PC-3 (cell line): ENCODE data around the gene ARHGAP26. TPM values are rescaled to one million over a fixed set of nuclear protein-coding genes. Genes with fewer than 3 reads are reported as not detected.

Source experiments
- ATAC-seq: fragments of 200-7000 bp; cut with Tn5 transposase; 2 replicates; pipeline ENCODE4 v1.9.1; 2020; ENCODE audit warnings: mild to moderate bottlenecking, moderate library complexity
- BruUV-seq: library from RNA; stranded (reverse); fragments of 400-500 nt; replicated peaks from 2 replicates; lab custom pipeline; 2021; lab: Mats Ljungman, UMichigan
- CTCF ChIA-PET: fragments of 300-600 bp; sonication (Branson Sonifier 250); formaldehyde crosslinking; loops from one replicate; lab custom pipeline; 2022; ENCODE audit warnings: antibody characterized with exemption; lab: Charles Lee
- POLR2A ChIA-PET: fragments of 300-600 bp; sonication (Branson Sonifier 250); formaldehyde crosslinking; loops from one replicate; lab custom pipeline; 2022; ENCODE audit warnings: antibody characterized with exemption; ENCODE audit not compliant: unreplicated experiment; lab: Charles Lee
- DNase-seq: peaks from one replicate; pipeline ENCODE4 v3.0.0-alpha.2; 2015
- H2AFZ ChIP-seq: fragments of 300-600 bp; sonication (generic); 2 replicates; pipeline ENCODE4 v1.6.0; 2016; ENCODE audit warnings: antibody characterized with exemption, low read length
- H3F3A ChIP-seq: fragments of 300-600 bp; sonication (generic); one replicate; pipeline ENCODE4 v1.6.0; 2017; ENCODE audit warnings: antibody characterized with exemption, low read length, control low read depth, mild to moderate bottlenecking; ENCODE audit not compliant: unreplicated experiment
- H3K27ac ChIP-seq: fragments of 300-600 bp; sonication (generic); 2 replicates; pipeline ENCODE4 v1.5.1; 2016; ENCODE audit warnings: mild to moderate bottlenecking, low read length
- H3K27me3 ChIP-seq: fragments of 300-600 bp; sonication (generic); 2 replicates; pipeline ENCODE4 v1.6.1; 2016; ENCODE audit warnings: low read length, mixed read lengths
- H3K36me3 ChIP-seq: fragments of 300-600 bp; sonication (generic); 2 replicates; pipeline ENCODE4 v1.6.1; 2016; ENCODE audit warnings: low read depth, mixed run types, low read length, mixed read lengths
- H3K4me1 ChIP-seq: fragments of 300-600 bp; sonication (generic); 2 replicates; pipeline ENCODE4 v1.5.1; 2016; ENCODE audit warnings: low read length; ENCODE audit not compliant: insufficient read depth
- H3K4me2 ChIP-seq: fragments of 300-600 bp; sonication (generic); 2 replicates; pipeline ENCODE4 v1.6.0; 2016; ENCODE audit warnings: low read length
- H3K4me3 ChIP-seq: fragments of 300-600 bp; sonication (generic); 2 replicates; pipeline ENCODE4 v1.5.1; 2016; ENCODE audit warnings: mild to moderate bottlenecking, low read length, mixed read lengths
- H3K79me2 ChIP-seq: fragments of 300-600 bp; sonication (generic); 2 replicates; pipeline ENCODE4 v1.6.1; 2017; ENCODE audit warnings: low read length, mixed read lengths
- H3K9ac ChIP-seq: fragments of 300-600 bp; sonication (generic); 2 replicates; pipeline ENCODE4 v1.6.0; 2016; ENCODE audit warnings: mild to moderate bottlenecking, low read length
- H3K9me2 ChIP-seq: fragments of 300-600 bp; sonication (generic); replicated peaks from 2 replicates; pipeline ENCODE4 v1.6.1; 2016; ENCODE audit warnings: mixed run types, low read length, mixed read lengths
- H3K9me3 ChIP-seq: fragments of 300-600 bp; sonication (generic); 2 replicates; pipeline ENCODE4 v1.6.1; 2016; ENCODE audit warnings: low read length, mixed read lengths
- H4K20me1 ChIP-seq: fragments of 300-600 bp; sonication (generic); 2 replicates; pipeline ENCODE4 v1.6.1; 2016; ENCODE audit warnings: low read length, mixed read lengths
- CTCF ChIP-seq: fragments of 300-600 bp; sonication (generic); conservative IDR thresholded peaks from 2 replicates; pipeline ENCODE4 v1.5.1; 2017; ENCODE audit warnings: antibody characterized with exemption, low read depth, mild to moderate bottlenecking, low read length
- EZH2 ChIP-seq: fragments of 300-600 bp; sonication (generic); IDR thresholded peaks from one replicate; pipeline ENCODE4 v1.6.1; 2017; ENCODE audit warnings: antibody characterized with exemption, mild to moderate bottlenecking, low read length; ENCODE audit not compliant: unreplicated experiment
- EZH2phosphoT487 ChIP-seq: fragments of 300-600 bp; sonication (generic); IDR thresholded peaks from 2 replicates; pipeline ENCODE4 v1.6.1; 2018; ENCODE audit warnings: mild to moderate bottlenecking, antibody characterized with exemption, low read length, borderline replicate concordance
- intact Hi-C: fragments of 100-400 bp; cut with micrococcal nuclease; formaldehyde crosslinking; loops from 2 replicates; pipeline ENCODE4 v1.9.0; 2023
- total RNA-seq: library from RNA; depleted of rRNA; stranded (reverse); fragments of >200 nt; gene quantifications from 2 replicates; pipeline ENCODE4 v1.2.3, GENCODE V29; 2014

Gene ARHGAP26
- total RNA-seq, 1 experiment from 2014 or later = 11.7 TPM

GRCh38 chr5:143135832-143136551, 365.8 kb downstream of the ARHGAP26 start:
- ATAC-seq (no peak), DNase-seq (no peak)
- no peaks in the 10 kb centered on the region for H3K79me2 ChIP-seq
- no peak overlapping the region for H3K4me3 ChIP-seq
- intact Hi-C loops = no loop called here
- CTCF ChIA-PET = no interaction called here
- no peaks in the 10 kb centered on the region for H4K20me1 ChIP-seq
- H3K27ac ChIP-seq = no peak overlapping the region
- BruUV-seq = no TSS peak
- H3K36me3 ChIP-seq = no peaks in the 10 kb centered on the region
- no peaks in the 10 kb centered on the region for H3K4me1 ChIP-seq
- H3K4me2 ChIP-seq = no peak overlapping the region
- POLR2A ChIA-PET = no interaction called here
- TF ChIP-seq CTCF = no peak
- TF ChIP-seq EZH2phosphoT487 = no peak
- no peak for TF ChIP-seq EZH2
- no peaks in the 10 kb centered on the region for H3K9me2 ChIP-seq
- H3K9ac ChIP-seq = no peak overlapping the region
- H3K27me3 ChIP-seq = no peaks in the 10 kb centered on the region
- H3K9me3 ChIP-seq = no peaks in the 10 kb centered on the region
- H3F3A ChIP-seq = no peaks in the 10 kb centered on the region
- no peak overlapping the region for H2AFZ ChIP-seq

DNA sequence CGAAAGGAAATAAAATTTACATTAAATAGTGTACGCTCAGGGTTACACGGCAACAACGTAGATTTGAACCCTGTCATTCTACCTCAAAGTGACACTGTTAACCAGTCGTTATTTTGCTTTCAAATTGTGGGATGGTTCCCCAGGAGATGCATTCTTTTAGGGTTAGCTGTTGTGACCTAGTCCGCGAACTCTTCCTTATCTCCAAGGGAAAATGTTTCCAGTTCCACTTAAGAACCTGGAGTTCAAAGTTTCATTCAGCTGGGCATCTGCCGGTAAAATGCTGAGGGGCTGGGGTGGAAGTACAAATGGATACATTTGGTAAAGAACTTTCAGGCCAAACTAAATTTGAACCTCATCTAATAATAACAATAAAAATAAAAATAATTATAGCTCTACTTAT, 368.7 kb downstream of the ARHGAP26 start:
- CTCF ChIA-PET = interaction anchor here (0.5 kb wide), 1 partner anchor 21 kb away, joined by 4 read pairs; no protein-coding TSS in a partner anchor

More for the DNA sequence above, 368.7 kb downstream of the ARHGAP26 start:
- H3K36me3 ChIP-seq = no peaks in the 10 kb centered on the region
- no peaks in the 10 kb centered on the region for H3K79me2 ChIP-seq
- H3K4me2 ChIP-seq = no peak overlapping the region
- no TSS peak for BruUV-seq
- H3K9me3 ChIP-seq = no peaks in the 10 kb centered on the region
- intact Hi-C loops = no loop called here
- no peaks in the 10 kb centered on the region for H3F3A ChIP-seq
- no peaks in the 10 kb centered on the region for H3K9me2 ChIP-seq
- POLR2A ChIA-PET = no interaction called here
- no peak for ATAC-seq
- H3K4me1 ChIP-seq = no peaks in the 10 kb centered on the region
- DNase-seq = no peak
- TF ChIP-seq EZH2 = no peak
- TF ChIP-seq EZH2phosphoT487 = no peak
- TF ChIP-seq CTCF = no peak
- H2AFZ ChIP-seq = no peak overlapping the region
- no peaks in the 10 kb centered on the region for H3K27me3 ChIP-seq
- H4K20me1 ChIP-seq = no peaks in the 10 kb centered on the region
- no peak overlapping the region for H3K4me3 ChIP-seq
- H3K27ac ChIP-seq = no peak overlapping the region
- no peak overlapping the region for H3K9ac ChIP-seq
